WTC11 (cell line): ENCODE results near the gene EIF4B. TPM values are rescaled to one million over a fixed set of nuclear protein-coding genes. Genes with fewer than 3 reads are reported as not detected.

Source experiments
- ATAC-seq: fragments of 200-7000 bp; cut with Tn5 transposase; 2 replicates; pipeline ENCODE4 v1.10.0; 2021; ENCODE audit warnings: mild to moderate bottlenecking, moderate library complexity
- CTCF ChIA-PET: fragments of 300-600 bp; sonication (Branson Sonifier 250); formaldehyde crosslinking; loops from one replicate; lab custom pipeline; 2021; ENCODE audit warnings: antibody characterized with exemption; lab: Charles Lee
- POLR2A ChIA-PET: fragments of 350-600 bp; sonication (Branson Sonifier 250); formaldehyde crosslinking; loops from one replicate; lab custom pipeline; 2021; ENCODE audit warnings: antibody characterized with exemption; lab: Charles Lee
- DNase-seq: peaks from one replicate; pipeline ENCODE4 v3.0.0; 2021; ENCODE audit warnings: low spot score
- H3K27ac Mint-ChIP-seq: 2 replicates; pipeline ENCODE4 v1.8.0; 2021; ENCODE audit warnings: mixed read lengths
- H3K27me3 Mint-ChIP-seq: 2 replicates; pipeline ENCODE4 v1.8.0; 2021; ENCODE audit warnings: low read depth, mild to moderate bottlenecking, moderate library complexity, mixed read lengths
- H3K36me3 Mint-ChIP-seq: 2 replicates; pipeline ENCODE4 v1.8.0; 2021; ENCODE audit warnings: mixed read lengths
- H3K4me1 Mint-ChIP-seq: 2 replicates; pipeline ENCODE4 v1.8.0; 2022; ENCODE audit warnings: mixed read lengths
- H3K4me3 Mint-ChIP-seq: 2 replicates; pipeline ENCODE4 v1.8.0; 2021; ENCODE audit warnings: mild to moderate bottlenecking, moderate library complexity, mixed read lengths
- H3K9me3 Mint-ChIP-seq: 2 replicates; pipeline ENCODE4 v1.8.0; 2021; ENCODE audit warnings: mixed read lengths
- ATF1 ChIP-seq: sonication (generic); formaldehyde crosslinking; IDR thresholded peaks from 2 replicates; pipeline ENCODE4 v1.8.1; 2023; ENCODE audit warnings: mild to moderate bottlenecking, moderate library complexity, missing genetic modification reagents
- CREB1 ChIP-seq: sonication (generic); formaldehyde crosslinking; IDR thresholded peaks from 2 replicates; pipeline ENCODE4 v1.8.0; 2023; ENCODE audit warnings: mild to moderate bottlenecking, missing genetic modification reagents
- CREM ChIP-seq: sonication (generic); formaldehyde crosslinking; IDR thresholded peaks from 2 replicates; pipeline ENCODE4 v1.8.1; 2022; ENCODE audit warnings: mild to moderate bottlenecking, missing genetic modification reagents, moderate library complexity
- RELA ChIP-seq: sonication (generic); formaldehyde crosslinking; IDR thresholded peaks from 2 replicates; pipeline ENCODE4 v1.8.1; 2022; ENCODE audit warnings: missing genetic modification reagents, mild to moderate bottlenecking, borderline replicate concordance
- SMAD3 ChIP-seq: sonication (generic); formaldehyde crosslinking; IDR thresholded peaks from 2 replicates; pipeline ENCODE4 v1.8.0; 2022; ENCODE audit warnings: missing genetic modification reagents, mild to moderate bottlenecking, borderline replicate concordance
- SOX15 ChIP-seq: fragments of 250-450 bp; sonication (Bioruptor Pico); IDR thresholded peaks from 2 replicates; pipeline ENCODE4 v1.9.0; 2021; ENCODE audit warnings: mild to moderate bottlenecking
- TCF7 ChIP-seq: sonication (generic); formaldehyde crosslinking; IDR thresholded peaks from 2 replicates; pipeline ENCODE4 v1.8.0; 2022; ENCODE audit warnings: mild to moderate bottlenecking, low read depth, missing genetic modification reagents, moderate library complexity
- TP53 ChIP-seq: sonication (generic); formaldehyde crosslinking; IDR thresholded peaks from 2 replicates; pipeline ENCODE4 v1.8.1; 2023; ENCODE audit warnings: mild to moderate bottlenecking, missing genetic modification reagents
- ZNF671 ChIP-seq: fragments of 250-450 bp; sonication (Bioruptor Pico); IDR thresholded peaks from 2 replicates; pipeline ENCODE4 v1.8.0; 2021; ENCODE audit warnings: mild to moderate bottlenecking
- total RNA-seq: library from RNA; stranded (reverse); gene quantifications from 3 replicates; pipeline ENCODE4 v1.2.3, GENCODE V29; 2021
- TF ChIP-seq, protein P1 (sequence below): sonication (generic); formaldehyde crosslinking; IDR thresholded peaks from 2 replicates; pipeline ENCODE4 v1.8.1; 2022; ENCODE audit warnings: missing genetic modification reagents, borderline replicate concordance
- TF ChIP-seq, protein P2 (sequence below): sonication (generic); formaldehyde crosslinking; IDR thresholded peaks from 2 replicates; pipeline ENCODE4 v1.8.0; 2022; ENCODE audit warnings: mild to moderate bottlenecking, missing genetic modification reagents
- TF ChIP-seq, protein P3 (sequence below): sonication (generic); formaldehyde crosslinking; IDR thresholded peaks from 2 replicates; pipeline ENCODE4 v1.8.1; 2022; ENCODE audit warnings: low read depth, mild to moderate bottlenecking, moderate library complexity, missing genetic modification reagents, borderline replicate concordance
- TF ChIP-seq, protein P4 (sequence below): sonication (generic); formaldehyde crosslinking; IDR thresholded peaks from 2 replicates; pipeline ENCODE4 v1.8.1; 2023; ENCODE audit warnings: mild to moderate bottlenecking, missing genetic modification reagents, borderline replicate concordance
- TF ChIP-seq, protein P5 (sequence below): sonication (generic); formaldehyde crosslinking; conservative IDR thresholded peaks from 2 replicates; pipeline ENCODE4 v1.8.1; 2023; ENCODE audit warnings: mild to moderate bottlenecking, low read depth, missing genetic modification reagents, moderate library complexity

EIF4B gene
- total RNA-seq, 1 experiment from 2014 or later = 730 TPM

DNA sequence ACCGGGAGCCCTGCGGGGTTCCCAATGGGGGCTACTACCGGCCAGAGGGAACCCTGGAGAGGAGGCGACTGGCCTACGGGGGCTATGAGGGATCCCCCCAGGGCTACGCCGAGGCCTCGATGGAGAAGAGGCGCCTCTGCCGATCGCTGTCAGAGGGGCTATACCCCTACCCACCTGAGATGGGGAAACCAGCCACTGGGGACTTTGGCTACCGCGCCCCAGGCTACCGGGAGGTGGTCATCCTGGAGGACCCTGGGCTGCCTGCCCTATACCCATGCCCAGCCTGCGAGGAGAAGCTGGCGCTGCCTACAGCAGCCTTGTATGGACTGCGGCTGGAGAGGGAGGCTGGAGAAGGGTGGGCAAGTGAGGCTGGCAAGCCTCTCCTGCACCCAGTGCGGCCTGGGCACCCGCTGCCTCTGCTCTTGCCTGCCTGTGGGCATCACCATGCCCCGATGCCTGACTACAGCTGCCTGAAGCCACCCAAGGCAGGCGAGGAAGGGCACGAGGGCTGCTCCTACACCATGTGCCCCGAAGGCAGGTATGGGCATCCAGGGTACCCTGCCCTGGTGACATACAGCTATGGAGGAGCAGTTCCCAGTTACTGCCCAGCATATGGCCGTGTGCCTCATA lies 53.3 kb downstream of the EIF4B start (continued):
- TF ChIP-seq, protein P1, sequence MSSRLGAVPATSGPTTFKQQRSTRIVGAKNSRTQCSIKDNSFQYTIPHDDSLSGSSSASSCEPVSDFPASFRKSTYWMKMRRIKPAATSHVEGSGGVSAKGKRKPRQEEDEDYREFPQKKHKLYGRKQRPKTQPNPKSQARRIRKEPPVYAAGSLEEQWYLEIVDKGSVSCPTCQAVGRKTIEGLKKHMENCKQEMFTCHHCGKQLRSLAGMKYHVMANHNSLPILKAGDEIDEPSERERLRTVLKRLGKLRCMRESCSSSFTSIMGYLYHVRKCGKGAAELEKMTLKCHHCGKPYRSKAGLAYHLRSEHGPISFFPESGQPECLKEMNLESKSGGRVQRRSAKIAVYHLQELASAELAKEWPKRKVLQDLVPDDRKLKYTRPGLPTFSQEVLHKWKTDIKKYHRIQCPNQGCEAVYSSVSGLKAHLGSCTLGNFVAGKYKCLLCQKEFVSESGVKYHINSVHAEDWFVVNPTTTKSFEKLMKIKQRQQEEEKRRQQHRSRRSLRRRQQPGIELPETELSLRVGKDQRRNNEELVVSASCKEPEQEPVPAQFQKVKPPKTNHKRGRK (CRISPR knock-in tag) = no peak
- TF ChIP-seq, protein P2, sequence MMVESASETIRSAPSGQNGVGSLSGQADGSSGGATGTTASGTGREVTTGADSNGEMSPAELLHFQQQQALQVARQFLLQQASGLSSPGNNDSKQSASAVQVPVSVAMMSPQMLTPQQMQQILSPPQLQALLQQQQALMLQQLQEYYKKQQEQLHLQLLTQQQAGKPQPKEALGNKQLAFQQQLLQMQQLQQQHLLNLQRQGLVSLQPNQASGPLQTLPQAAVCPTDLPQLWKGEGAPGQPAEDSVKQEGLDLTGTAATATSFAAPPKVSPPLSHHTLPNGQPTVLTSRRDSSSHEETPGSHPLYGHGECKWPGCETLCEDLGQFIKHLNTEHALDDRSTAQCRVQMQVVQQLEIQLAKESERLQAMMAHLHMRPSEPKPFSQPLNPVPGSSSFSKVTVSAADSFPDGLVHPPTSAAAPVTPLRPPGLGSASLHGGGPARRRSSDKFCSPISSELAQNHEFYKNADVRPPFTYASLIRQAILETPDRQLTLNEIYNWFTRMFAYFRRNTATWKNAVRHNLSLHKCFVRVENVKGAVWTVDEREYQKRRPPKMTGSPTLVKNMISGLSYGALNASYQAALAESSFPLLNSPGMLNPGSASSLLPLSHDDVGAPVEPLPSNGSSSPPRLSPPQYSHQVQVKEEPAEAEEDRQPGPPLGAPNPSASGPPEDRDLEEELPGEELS = no peak
- no peak for TF ChIP-seq SOX15 (CRISPR knock-in tag)
- TF ChIP-seq, protein P3, sequence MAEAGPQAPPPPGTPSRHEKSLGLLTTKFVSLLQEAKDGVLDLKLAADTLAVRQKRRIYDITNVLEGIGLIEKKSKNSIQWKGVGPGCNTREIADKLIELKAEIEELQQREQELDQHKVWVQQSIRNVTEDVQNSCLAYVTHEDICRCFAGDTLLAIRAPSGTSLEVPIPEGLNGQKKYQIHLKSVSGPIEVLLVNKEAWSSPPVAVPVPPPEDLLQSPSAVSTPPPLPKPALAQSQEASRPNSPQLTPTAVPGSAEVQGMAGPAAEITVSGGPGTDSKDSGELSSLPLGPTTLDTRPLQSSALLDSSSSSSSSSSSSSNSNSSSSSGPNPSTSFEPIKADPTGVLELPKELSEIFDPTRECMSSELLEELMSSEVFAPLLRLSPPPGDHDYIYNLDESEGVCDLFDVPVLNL (CRISPR knock-in tag) = no peak
- TF ChIP-seq, protein P4, sequence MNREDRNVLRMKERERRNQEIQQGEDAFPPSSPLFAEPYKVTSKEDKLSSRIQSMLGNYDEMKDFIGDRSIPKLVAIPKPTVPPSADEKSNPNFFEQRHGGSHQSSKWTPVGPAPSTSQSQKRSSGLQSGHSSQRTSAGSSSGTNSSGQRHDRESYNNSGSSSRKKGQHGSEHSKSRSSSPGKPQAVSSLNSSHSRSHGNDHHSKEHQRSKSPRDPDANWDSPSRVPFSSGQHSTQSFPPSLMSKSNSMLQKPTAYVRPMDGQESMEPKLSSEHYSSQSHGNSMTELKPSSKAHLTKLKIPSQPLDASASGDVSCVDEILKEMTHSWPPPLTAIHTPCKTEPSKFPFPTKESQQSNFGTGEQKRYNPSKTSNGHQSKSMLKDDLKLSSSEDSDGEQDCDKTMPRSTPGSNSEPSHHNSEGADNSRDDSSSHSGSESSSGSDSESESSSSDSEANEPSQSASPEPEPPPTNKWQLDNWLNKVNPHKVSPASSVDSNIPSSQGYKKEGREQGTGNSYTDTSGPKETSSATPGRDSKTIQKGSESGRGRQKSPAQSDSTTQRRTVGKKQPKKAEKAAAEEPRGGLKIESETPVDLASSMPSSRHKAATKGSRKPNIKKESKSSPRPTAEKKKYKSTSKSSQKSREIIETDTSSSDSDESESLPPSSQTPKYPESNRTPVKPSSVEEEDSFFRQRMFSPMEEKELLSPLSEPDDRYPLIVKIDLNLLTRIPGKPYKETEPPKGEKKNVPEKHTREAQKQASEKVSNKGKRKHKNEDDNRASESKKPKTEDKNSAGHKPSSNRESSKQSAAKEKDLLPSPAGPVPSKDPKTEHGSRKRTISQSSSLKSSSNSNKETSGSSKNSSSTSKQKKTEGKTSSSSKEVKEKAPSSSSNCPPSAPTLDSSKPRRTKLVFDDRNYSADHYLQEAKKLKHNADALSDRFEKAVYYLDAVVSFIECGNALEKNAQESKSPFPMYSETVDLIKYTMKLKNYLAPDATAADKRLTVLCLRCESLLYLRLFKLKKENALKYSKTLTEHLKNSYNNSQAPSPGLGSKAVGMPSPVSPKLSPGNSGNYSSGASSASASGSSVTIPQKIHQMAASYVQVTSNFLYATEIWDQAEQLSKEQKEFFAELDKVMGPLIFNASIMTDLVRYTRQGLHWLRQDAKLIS = no peak

DNA sequence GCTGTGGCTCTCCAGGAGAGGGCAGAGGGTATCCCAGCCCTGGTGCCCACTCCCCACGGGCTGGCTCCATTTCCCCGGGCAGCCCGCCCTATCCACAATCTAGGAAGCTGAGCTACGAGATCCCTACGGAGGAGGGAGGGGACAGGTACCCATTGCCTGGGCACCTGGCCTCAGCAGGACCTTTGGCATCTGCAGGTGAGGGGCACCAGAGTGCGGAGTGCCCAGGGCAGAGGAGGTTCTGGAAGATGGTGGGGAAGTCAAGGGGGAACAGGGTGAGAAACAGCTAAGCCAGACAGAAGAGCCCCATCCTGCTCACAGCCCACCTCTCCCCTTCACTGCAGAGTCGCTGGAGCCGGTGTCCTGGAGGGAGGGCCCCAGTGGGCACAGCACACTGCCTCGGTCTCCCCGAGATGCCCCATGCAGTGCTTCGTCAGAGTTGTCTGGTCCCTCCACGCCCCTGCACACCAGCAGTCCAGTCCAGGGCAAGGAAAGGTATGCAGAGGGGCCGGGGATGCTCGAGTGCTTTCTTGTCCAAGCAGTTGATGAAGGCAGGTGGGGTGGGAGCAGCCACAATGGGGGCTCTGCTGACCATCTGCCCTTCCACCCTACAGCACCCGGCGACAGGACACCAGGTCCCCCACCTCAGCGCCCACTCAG lies 53.9 kb downstream of the EIF4B start:
- no peak for ATAC-seq
- DNase-seq = no peak
- H3K4me3 Mint-ChIP-seq = no peak overlapping the region
- no peak for TF ChIP-seq TP53 (CRISPR knock-in tag)
- TF ChIP-seq, protein P3 (CRISPR knock-in tag) = no peak
- TF ChIP-seq, protein P2 = no peak
- TF ChIP-seq TCF7 (CRISPR knock-in tag) = no peak
- no peak for TF ChIP-seq CREB1 (CRISPR knock-in tag)
- no peak for TF ChIP-seq RELA (CRISPR knock-in tag)
- TF ChIP-seq, protein P5, sequence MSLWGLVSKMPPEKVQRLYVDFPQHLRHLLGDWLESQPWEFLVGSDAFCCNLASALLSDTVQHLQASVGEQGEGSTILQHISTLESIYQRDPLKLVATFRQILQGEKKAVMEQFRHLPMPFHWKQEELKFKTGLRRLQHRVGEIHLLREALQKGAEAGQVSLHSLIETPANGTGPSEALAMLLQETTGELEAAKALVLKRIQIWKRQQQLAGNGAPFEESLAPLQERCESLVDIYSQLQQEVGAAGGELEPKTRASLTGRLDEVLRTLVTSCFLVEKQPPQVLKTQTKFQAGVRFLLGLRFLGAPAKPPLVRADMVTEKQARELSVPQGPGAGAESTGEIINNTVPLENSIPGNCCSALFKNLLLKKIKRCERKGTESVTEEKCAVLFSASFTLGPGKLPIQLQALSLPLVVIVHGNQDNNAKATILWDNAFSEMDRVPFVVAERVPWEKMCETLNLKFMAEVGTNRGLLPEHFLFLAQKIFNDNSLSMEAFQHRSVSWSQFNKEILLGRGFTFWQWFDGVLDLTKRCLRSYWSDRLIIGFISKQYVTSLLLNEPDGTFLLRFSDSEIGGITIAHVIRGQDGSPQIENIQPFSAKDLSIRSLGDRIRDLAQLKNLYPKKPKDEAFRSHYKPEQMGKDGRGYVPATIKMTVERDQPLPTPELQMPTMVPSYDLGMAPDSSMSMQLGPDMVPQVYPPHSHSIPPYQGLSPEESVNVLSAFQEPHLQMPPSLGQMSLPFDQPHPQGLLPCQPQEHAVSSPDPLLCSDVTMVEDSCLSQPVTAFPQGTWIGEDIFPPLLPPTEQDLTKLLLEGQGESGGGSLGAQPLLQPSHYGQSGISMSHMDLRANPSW (CRISPR knock-in tag) = no peak
- no peak for TF ChIP-seq ATF1 (CRISPR knock-in tag)
- no peak for TF ChIP-seq ZNF671 (CRISPR knock-in tag)
- TF ChIP-seq CREM (CRISPR knock-in tag) = no peak
- TF ChIP-seq SMAD3 = no peak

More for the DNA sequence above, 53.9 kb downstream of the EIF4B start:
- H3K36me3 Mint-ChIP-seq = no peaks in the 10 kb centered on the region
- ChIA-PET CTCF (interaction anchor here (1.4 to 11.2 kb wide), 5 partner anchors 11 to 154 kb away, joined by 6 to 474 read pairs (median 16); partner anchors contain the start of genes IGFBP6, SOAT2 and TNS2), POLR2A (no interaction called here)
- peaks cover 7% of the 10 kb centered on the region for H3K4me1 Mint-ChIP-seq
- peaks cover 71% of the 10 kb centered on the region for H3K27me3 Mint-ChIP-seq
- no peak overlapping the region for H3K27ac Mint-ChIP-seq
- H3K9me3 Mint-ChIP-seq = no peaks in the 10 kb centered on the region
